Aorta (tissue), 5 donors: Measurements from ENCODE around the gene JPH4. TPM values are rescaled to one million over a fixed set of nuclear protein-coding genes. Genes with fewer than 3 reads are reported as not detected.
A peak's percentile ranks its signal among the peaks of the same experiment; 100 is the strongest.
"Not testable (repeated sequence)": the region's sequence is repeated elsewhere in the genome, so short reads cannot be mapped to it uniquely, and the experiment has no call there.

Source experiments
- ATAC-seq: fragments of 200-7000 bp; cut with Tn5 transposase; one replicate; pipeline ENCODE4 v1.9.1; 2022; ENCODE audit warnings: moderate library complexity; ENCODE audit not compliant: low FRiP score
- DNase-seq, 2 donors: peaks; one replicate each; pipeline ENCODE4 v3.0.0-alpha.2; 2020
- H3K27ac ChIP-seq, 2 donors: one replicate each; pipeline ENCODE4 v1.5.1; 2013; ENCODE audit warnings: low read length in 2 of 2, mild to moderate bottlenecking in 2 of 2, moderate library complexity in 2 of 2, control low read depth in 1 of 2, inconsistent platforms in 1 of 2, low read depth in 1 of 2
- H3K27me3 ChIP-seq, 2 donors: one replicate each; pipeline ENCODE4 v1.6.1; 2013; ENCODE audit warnings: control low read depth in 1 of 2, low read length in 1 of 2, mild to moderate bottlenecking in 1 of 2, moderate library complexity in 1 of 2; ENCODE audit not compliant: insufficient read depth in 2 of 2, control insufficient read depth in 1 of 2
- H3K36me3 ChIP-seq, 2 donors: one replicate each; pipeline ENCODE4 v1.6.1; 2013; ENCODE audit warnings: control low read depth in 1 of 2, low read length in 1 of 2, mild to moderate bottlenecking in 1 of 2; ENCODE audit not compliant: insufficient read depth in 2 of 2, control insufficient read depth in 1 of 2
- H3K4me1 ChIP-seq, 2 donors: one replicate each; pipeline ENCODE4 v1.6.1; 2013; ENCODE audit warnings: low read length in 2 of 2, control low read depth in 1 of 2, mild to moderate bottlenecking in 1 of 2, moderate library complexity in 1 of 2; ENCODE audit not compliant: insufficient read depth in 2 of 2, control insufficient read depth in 1 of 2
- H3K4me3 ChIP-seq, 2 donors: one replicate each; pipeline ENCODE4 v1.5.1; 2013; ENCODE audit warnings: low read length in 2 of 2, control low read depth in 1 of 2, mild to moderate bottlenecking in 1 of 2
- H3K9me3 ChIP-seq: one replicate; pipeline ENCODE4 v1.6.1; 2013; ENCODE audit warnings: mild to moderate bottlenecking, low read length; ENCODE audit not compliant: control insufficient read depth
- WGBS, 2 donors: extraction: QIAGEN DNeasy Blood & Tissue Kit; methylation state at CpG; one replicate each; pipeline ENCODE4 v1.1.7; 2013; 5-methylcytosine and 5-hydroxymethylcytosine counted together
- intact Hi-C, 2 donors: fragments of 100-400 bp; cut with DNase I; formaldehyde crosslinking; loops; one replicate each; pipeline versions ENCODE4 v1.14.2 to v1.15.0; 2022
- polyA plus RNA-seq, 2 donors: library from polyadenylated mRNA; stranded (reverse); fragments of 200-250 nt; gene quantifications; one replicate each; pipeline ENCODE4 v1.2.3, GENCODE V29; 2013
- total RNA-seq, 2 donors: library from RNA; stranded (reverse); fragmentation: NEBNext Ultra II Directional; extraction: Animal tissue kit (Norgen Biotek cat#: 25700); gene quantifications; one replicate each; pipeline ENCODE4 v1.2.1, GENCODE V29; 2021
- donor health status: healthy with polysubstance abuse.
- donor health status: Bipolar disorder and iron deficiency.
- donor health status: DM: no; HTN: no; CAD: no.
- donor health status: DM: no; HTN: no; CAD: no.
- donor health status: DM: yes; HTN: yes; CAD: no.

Gene JPH4
- total and polyA plus RNA-seq, 4 donors: 0.23 to 1.7 (median 1.5) TPM; not detected in 1

DNA sequence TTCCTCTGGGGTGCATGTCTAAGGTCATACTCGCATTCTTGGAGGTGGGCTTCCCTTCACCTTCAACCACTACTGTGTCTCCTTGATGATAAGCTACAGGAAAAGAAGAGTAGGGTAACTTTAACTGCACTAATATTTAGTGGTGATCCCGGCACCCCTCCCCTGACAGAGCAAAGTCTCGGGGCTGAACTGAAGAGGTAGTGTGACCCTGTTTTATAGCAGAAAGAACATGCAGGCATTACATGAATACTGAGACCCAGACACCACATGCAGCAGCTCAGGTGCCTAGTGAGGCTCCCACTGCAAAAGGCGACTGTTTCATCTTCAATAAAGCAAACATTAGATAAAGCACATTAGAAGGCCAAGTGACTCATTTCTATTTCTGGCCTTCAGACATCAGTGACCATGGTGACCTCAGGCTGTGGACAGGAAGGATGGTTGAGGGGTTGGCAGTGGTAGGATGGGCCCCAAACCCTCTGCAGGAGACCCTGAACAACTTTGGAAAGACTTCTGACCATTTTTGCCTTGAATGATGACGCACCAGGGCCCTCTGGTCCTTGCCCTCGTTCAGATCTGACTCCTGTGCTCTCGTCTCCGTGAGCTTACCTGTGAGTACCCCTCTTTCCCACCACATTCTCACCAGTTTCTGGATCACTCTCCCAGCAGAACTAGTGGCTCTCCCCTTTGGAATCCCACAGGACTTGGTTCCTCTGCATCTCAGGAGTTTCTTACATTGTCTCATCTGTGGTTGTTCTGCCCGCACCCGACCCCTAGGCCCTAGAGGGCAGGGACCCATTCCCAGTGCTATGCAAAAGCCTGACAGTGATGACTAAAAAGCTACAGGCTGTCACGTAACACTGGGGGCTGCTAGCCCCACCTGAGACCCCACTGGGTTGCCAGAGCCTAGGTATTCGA is 23.8 kb upstream of the JPH4 start:
- H3K9me3 ChIP-seq: no peaks in the 10 kb centered on the region
- no peaks in the 10 kb centered on the region for H3K36me3 ChIP-seq
- DNase-seq (no peak), ATAC-seq (no peak)
- no peak overlapping the region for H3K4me3 ChIP-seq
- no peak overlapping the region for H3K27ac ChIP-seq
- no peaks in the 10 kb centered on the region for H3K27me3 ChIP-seq
- intact Hi-C loops: no loop called here
- WGBS, 2 donors: 81 to 84% methylated on average over 12 of the region's 12 CpGs
- H3K4me1 ChIP-seq: no peaks in the 10 kb centered on the region

DNA sequence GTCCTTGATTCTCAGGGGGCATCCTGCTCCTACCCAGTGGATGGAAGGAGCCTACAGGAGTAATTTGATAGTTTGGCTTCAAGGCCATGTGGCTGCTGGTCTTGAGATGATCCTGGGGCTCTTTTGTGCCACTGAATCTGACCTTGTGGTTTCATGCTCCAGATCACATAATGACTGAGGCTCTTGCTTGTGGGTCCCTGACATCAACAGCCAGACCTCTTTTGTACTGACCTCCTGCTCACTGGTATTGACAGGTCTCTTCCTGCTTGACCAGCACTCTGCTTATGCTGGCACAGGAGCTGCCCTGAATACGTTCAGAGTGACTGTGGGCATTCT is 23.2 kb upstream of the JPH4 start:
- intact Hi-C loops: no loop called here
- H3K4me1 ChIP-seq: no peaks in the 10 kb centered on the region
- DNase-seq: no peak
- no peaks in the 10 kb centered on the region for H3K27me3 ChIP-seq
- WGBS, 2 donors: 31 to 44% methylated on average over 1 of the region's 1 CpG
- ATAC-seq: no peak
- H3K4me3 ChIP-seq: no peak overlapping the region
- no peaks in the 10 kb centered on the region for H3K36me3 ChIP-seq
- H3K9me3 ChIP-seq: no peaks in the 10 kb centered on the region
- H3K27ac ChIP-seq: no peak overlapping the region

DNA sequence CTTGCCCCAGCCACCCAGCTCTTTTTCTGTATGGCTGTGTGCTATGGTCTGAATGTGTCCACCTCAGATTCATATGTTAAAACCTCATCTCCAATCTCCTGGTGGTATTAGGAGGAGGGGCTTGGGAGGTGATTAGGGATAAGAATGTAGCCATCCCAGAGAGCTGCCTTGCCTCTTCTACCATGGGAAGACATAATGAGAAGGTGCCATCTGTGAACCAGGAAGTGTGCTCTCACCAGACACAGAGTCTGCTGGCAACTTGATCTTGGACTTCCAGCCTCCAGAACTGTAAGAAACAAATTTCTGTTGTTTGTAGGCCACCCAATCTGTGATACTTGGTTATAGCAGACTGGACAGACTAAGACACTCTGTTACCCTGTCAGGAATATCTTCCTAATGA is 22.8 kb upstream of the JPH4 start:
- H3K27ac ChIP-seq: no peak overlapping the region
- H3K27me3 ChIP-seq: no peaks in the 10 kb centered on the region
- no peaks in the 10 kb centered on the region for H3K36me3 ChIP-seq
- no peaks in the 10 kb centered on the region for H3K4me1 ChIP-seq
- no peaks in the 10 kb centered on the region for H3K9me3 ChIP-seq
- DNase-seq (no peak), ATAC-seq (no peak)
- no peak overlapping the region for H3K4me3 ChIP-seq
- intact Hi-C loops: no loop called here

DNA sequence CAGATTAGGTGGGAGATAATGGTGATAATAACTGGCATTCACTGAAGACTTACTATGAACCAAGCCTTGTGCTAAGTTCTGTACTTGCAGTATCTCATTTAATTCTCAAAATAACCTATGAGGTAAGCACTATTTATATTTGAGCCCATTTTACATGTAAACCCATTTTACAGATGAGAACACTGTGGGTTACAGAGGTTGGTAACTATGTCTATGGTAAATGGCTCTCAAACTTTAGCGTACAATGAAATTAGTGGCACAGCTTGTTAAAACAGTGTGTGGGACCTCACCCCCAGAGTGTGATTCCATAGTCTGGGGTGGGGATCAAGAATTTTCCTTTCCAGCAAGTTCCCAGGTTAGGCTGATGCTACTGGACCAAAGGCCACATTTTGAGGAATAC is 22.2 kb upstream of the JPH4 start:
- Histone ChIP-seq H3K9me3 (no peaks in the 10 kb centered on the region), H3K4me1 (no peaks in the 10 kb centered on the region), H3K27me3 (no peaks in the 10 kb centered on the region), H3K4me3 (no peak overlapping the region), H3K36me3 (no peaks in the 10 kb centered on the region), H3K27ac (no peak overlapping the region)
- DNase-seq (no peak), ATAC-seq (no peak)
- intact Hi-C loops: no loop called here
- 92 to 97% methylated on average over 1 of the region's 1 CpG for WGBS, 2 donors

DNA sequence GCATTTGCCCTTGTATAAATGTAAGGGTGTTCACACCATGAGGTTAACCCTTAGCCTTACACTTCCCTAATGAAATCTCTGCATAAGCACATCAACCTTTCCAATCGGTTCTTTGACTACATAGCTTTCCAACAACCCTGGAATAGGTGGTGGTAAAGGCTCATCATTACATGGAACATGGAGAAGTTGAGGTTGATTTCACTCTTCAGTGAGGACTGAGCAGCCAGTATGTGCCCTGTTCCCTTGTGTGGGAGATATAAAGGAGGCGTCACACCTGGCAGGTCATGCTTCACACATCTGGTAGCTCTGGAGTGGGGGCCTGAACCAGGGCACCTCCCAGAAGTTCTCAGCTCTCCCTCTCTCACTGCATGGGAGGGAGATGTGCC is 21.7 kb upstream of the JPH4 start:
- Histone ChIP-seq H3K4me1 (no peaks in the 10 kb centered on the region), H3K4me3 (no peak overlapping the region), H3K36me3 (no peaks in the 10 kb centered on the region), H3K27ac (no peak overlapping the region), H3K9me3 (no peaks in the 10 kb centered on the region), H3K27me3 (no peaks in the 10 kb centered on the region)
- ATAC-seq: no peak
- intact Hi-C loops: no loop called here
- DNase-seq: no peak
- 35 to 85% methylated on average over 2 of the region's 2 CpGs for WGBS, 2 donors

DNA sequence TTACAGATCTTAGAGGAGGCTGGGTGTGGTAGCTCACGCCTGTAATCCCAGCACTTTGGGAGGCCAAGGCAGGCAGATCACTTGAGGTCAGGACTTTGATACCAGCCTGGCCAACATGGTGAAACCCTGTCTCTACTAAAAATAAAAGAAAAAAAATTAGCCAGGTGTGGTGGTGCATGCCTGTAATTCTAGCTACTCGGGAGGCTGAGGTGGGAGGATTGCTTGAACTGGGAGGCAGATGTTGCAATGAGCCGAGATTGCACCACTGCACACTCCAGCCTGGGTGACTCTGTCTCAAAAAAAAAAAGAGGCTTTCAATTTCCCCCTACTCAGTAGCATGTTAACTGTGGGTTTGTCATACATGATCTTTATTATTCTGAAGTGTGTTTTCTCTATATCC is 15.6 kb upstream of the JPH4 start:
- DNase-seq, H3K4me1 ChIP-seq, H3K27ac ChIP-seq, H3K9me3 ChIP-seq, H3K4me3 ChIP-seq, H3K27me3 ChIP-seq, ATAC-seq, H3K36me3 ChIP-seq, intact Hi-C loops: not testable (repeated sequence)
- WGBS, 2 donors: 79 to 81% methylated on average over 3 of the region's 3 CpGs

DNA sequence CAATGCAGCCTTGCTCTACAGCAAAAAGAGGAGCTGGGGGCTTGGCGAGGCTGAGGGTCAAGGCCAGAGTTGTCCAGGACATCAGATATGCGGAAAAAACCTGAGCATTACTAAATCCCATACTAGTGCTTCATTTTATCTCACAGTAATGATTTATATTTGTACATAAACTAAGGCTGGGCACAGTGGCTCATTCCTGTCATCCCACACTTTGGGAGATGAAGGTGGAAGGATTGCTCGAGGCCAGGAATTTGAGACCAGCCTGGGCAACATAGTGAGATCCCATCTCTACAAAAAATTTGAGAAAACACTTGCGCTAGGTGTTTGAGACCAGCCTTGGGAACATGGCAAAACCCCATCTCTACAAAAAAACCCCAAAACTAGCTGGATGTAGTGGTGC is 11.6 kb upstream of the JPH4 start:
- Histone ChIP-seq H3K36me3 (no peaks in the 10 kb centered on the region), H3K4me3 (no peak overlapping the region), H3K9me3 (no peaks in the 10 kb centered on the region), H3K27me3 (peaks cover 0 to 2% of the 10 kb centered on the region in 2 donors), H3K4me1 (peaks cover 0 to 2% of the 10 kb centered on the region in 2 donors), H3K27ac (no peak overlapping the region)
- DNase-seq (no peak), ATAC-seq (no peak)
- WGBS, 2 donors: 91% methylated on average over 4 of the region's 4 CpGs
- intact Hi-C loops: no loop called here

DNA sequence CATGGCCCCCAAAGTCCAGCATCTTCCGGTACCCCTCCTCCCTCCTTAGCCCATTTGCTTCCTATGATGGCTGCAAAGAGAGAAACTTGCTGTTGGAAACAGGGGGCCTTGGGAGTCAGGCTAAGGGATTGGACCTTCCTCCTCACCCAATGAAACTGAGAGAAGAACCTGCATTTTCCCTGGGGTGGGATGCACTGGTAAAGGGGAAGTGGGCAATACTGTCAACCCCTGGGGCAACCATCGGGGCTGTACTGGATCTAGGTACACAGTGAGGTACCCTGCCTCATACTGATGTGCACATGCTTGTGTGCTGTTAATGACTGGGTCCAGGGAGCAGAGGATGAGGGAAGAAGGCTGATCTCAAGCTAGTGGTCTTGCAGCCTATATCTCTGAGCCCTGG is 11.0 kb upstream of the JPH4 start:
- no peak for DNase-seq
- Histone ChIP-seq H3K4me3 (no peak overlapping the region), H3K27ac (no peak overlapping the region), H3K9me3 (no peaks in the 10 kb centered on the region), H3K36me3 (no peaks in the 10 kb centered on the region), H3K27me3 (peaks cover 0 to 2% of the 10 kb centered on the region in 2 donors), H3K4me1 (peaks cover 0 to 2% of the 10 kb centered on the region in 2 donors)
- intact Hi-C loops: no loop called here
- 94 to 96% methylated on average over 2 of the region's 2 CpGs for WGBS, 2 donors
- ATAC-seq: no peak

DNA sequence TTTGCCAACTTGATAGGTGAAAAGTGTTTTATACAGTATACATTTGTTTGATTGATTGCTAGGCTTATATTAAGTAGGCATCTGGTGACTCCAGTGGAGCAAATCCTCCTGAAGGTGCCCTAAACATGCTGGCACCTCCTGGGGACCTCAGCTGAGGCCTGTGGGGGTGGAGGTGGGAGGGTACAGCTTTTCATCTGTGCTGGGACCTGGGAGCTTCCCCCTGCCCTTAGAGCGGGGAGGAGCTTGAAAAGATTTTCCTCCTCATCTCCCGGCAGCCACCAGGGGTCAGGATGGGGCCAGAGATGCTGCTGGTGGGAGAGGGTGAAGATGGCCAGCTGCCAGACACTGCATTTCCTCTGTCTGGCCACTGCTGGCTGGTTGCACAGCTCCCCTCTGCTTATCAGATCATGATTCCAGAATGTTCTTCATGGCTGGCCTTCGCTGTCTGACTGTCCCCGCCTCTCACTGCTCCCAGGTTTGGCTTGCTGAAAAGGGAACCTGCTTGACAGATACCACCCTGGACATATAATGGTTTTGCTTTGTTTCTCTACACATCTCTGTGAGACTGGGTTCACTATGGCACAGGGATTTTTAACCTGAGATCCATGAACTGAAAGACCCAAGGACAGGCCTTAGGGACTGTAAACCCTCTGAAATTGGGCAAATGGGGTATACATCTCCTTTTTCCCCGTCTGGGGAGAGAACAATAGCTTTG is 10.5 kb upstream of the JPH4 start:
- intact Hi-C loops: no loop called here
- WGBS, 2 donors: 18 to 23% methylated on average over 5 of the region's 5 CpGs
- DNase-seq (peak; percentile 90 to 92), ATAC-seq (peak; percentile 74)
- Histone ChIP-seq H3K4me3 (no peak overlapping the region), H3K9me3 (no peaks in the 10 kb centered on the region), H3K4me1 (peaks cover 0 to 2% of the 10 kb centered on the region in 2 donors), H3K36me3 (no peaks in the 10 kb centered on the region), H3K27me3 (peaks cover 0 to 2% of the 10 kb centered on the region in 2 donors), H3K27ac (no peak overlapping the region)
